ENCODE measurements around the gene ABAT. TPM values are rescaled to one million over a fixed set of nuclear protein-coding genes. Genes with fewer than 3 reads are reported as not detected.

ABAT gene
- total RNA-seq, 1 donor from 2014 or later: 4.4 TPM

GRCh38 chr16:8812162-8812843 lies 137.9 kb downstream of the ABAT start:
- no peak for DNase-seq (ENCODE audit: low spot score)

DNA sequence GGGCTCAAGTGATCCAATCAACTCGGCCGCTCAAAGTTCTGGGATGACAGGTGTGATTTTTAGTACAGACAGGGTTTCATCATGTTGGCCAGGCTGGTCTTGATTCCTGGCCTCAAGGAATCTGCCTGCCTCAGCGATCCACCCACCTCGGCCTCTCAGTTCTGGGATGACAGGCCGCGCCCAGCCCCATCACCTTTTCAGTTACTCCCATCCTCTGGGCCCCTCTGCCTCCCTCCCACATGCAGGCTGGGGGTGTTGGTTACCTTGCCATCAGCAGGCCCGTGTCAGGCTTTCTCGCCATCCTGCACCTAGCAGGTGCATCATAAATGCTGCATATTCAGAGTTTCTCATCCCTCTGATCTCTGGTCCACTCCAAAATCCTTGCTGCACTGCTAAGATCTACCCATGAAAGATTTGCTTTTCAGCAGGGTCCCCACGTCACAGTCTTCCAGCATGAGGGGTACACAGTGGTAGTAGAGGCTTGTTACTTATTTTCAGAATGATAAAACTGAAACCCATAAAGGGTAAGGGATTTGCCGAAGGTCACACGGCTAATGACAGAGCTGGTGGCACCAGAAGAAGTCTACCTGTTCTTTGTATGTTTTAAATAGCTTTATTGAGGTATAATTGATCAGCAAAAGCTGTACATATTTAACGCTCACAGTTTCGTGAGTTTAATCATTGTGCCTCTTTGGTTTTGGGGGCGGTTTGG lies 139.8 kb downstream of the ABAT start:
- DNase-seq (ENCODE audit: low spot score): no peak

- no peak for DNase-seq (ENCODE audit: low spot score)
These were observed 142.7 kb downstream of the ABAT start for GRCh38 chr16:8816967-8817655.

DNA sequence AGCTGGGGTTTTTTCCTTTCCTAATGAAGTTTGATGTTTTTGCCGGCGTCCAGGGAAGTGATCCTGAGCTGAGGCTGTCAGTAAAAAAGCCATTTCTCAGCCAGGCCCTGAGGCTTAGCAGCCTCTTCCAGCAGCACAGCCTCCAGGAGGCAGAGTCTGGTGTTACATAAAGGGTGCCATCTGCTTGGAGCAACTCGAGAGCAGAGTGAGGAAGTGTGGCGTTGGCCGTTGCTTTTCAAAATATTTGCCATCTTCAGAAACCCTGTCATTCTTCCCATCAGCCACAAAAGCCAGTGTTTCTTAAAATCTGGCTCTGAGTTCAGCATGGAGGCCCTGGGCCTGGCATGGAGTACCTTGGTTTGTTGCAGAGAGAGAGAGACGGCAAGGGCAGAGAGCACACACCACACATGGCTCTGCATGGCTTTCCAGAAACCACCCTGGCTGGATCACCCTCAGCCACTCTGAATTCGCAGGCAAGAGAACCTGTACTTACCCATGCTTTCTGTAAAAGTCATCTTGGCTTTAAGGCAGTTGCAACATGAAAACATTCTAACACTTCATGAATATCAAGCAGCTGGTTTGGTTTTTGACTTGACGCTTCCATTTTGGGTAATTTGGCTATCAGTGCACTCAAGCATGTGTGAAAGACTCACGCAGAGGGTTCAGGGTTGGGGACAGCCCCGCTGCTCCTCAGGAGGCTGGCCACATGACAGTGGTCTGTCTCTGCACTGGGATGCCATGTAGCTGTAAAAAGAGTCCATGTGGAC lies 144.3 kb downstream of the ABAT start:
- no peak for DNase-seq (ENCODE audit: low spot score)

- DNase-seq (ENCODE audit: low spot score): no peak
These were observed 145.1 kb downstream of the ABAT start for GRCh38 chr16:8819411-8820034.

- DNase-seq (ENCODE audit: low spot score): no peak
These were observed 148.0 kb downstream of the ABAT start for GRCh38 chr16:8822403-8822802.

- no peak for DNase-seq (ENCODE audit: low spot score)
These were observed 152.0 kb downstream of the ABAT start for GRCh38 chr16:8826278-8826879.

- no peak for DNase-seq (ENCODE audit: low spot score)
These were observed 154.2 kb downstream of the ABAT start for GRCh38 chr16:8828541-8829165.

DNA sequence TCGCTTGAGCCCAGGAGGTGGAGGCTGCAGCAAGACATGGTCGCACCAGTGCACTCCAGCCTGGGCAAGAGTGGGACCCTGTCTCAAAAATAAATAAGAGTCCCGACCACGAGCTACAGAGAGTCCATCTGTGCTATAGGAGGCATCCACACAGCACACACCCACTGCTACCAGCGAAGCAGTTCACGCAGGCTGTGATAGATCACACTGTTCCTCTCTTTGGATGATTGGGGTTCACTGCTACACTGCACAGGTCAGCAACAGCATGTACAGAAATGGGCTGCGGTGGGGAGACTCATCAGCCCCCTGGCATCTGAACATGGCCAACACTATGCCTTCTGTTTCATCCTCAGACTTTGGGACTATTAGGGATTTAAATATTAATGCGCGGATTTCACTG lies 157.0 kb downstream of the ABAT start:
- no peak for DNase-seq (ENCODE audit: low spot score)

DNA sequence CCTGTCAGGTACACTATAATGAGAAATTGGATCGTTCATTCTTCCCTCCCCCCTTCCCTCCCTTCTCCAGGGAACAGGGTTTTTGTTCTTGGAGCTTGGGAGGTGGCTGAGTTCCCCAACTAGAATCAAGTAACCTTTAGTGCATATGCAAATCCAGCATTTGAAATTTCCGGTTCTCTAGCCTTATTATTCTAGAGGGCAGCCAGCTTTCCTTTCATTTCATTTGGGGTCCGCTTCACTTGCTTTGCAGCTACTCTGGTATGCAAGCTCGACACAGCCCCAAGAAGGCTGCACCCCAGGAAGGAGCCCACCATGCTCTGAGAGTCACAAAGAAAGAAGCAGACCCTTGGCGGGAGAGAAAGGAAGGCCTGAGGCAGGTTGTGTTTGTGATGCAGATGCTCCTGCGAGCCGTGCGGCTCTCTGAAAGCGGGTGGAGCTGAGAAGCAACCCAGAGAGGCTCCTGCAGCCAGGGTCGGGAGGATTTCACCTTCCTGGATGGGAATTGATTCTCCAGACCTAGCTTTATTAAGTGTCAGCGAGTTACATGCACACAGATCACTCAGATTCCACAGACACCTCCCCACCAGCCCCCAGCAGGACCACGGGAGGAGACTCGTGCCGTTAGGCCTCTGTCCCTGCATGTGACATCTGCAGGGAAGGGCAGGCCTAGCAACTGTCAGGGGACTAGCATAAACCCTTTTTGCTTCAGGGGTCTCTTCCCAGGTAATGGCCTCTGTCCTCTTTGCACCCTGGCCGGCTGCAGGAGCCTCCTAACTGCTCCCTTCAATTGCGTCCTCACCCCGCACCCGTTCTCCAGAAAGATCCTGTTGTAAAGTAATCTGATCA lies 157.7 kb downstream of the ABAT start:
- no peak for DNase-seq (ENCODE audit: low spot score)

DNA sequence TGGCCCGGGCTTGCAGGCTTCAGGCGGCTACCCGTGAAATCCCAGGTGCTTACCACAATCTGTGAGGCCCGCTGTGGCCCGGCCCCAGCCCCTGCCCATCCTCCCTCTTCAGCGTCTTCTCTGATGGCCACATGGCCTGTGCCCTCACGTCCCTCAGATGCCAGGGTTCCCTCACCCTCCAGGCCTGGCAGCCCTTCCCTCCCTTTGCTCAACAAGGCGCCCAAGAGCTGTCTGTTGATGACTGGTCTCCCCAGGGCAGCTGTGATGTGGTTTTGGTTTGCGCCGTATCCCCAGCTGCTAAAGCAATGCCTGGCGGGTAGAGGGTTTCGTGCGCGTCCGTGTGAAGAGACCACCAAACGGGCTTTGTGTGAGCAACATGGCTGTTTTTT lies 158.3 kb downstream of the ABAT start:
- no peak for DNase-seq (ENCODE audit: low spot score)

Other genes with a start within 250 kb of the ABAT start
- gene TMEM114, start 84.1 kb upstream of the ABAT start, total RNA-seq: not detected
- 31.5 TPM for gene METTL22, start 52.9 kb upstream of the ABAT start, total RNA-seq
- gene TMEM186, start 123.0 kb downstream of the ABAT start, total RNA-seq: 7.7 TPM
- gene PMM2, start 123.2 kb downstream of the ABAT start, total RNA-seq: 51.8 TPM
- gene CARHSP1, start 194.4 kb downstream of the ABAT start, total RNA-seq: 90.0 TPM
- gene LITAFD, start 207.7 kb downstream of the ABAT start, total RNA-seq: not detected

Measured in mesenteric fat pad (tissue), 1 donor.